KG1 (cell line): ENCODE results near the gene AHCYL2.
A peak's percentile ranks its signal among the peaks of the same experiment; 100 is the strongest.
"Not testable (repeated sequence)": the region's sequence is repeated elsewhere in the genome, so short reads cannot be mapped to it uniquely, and the experiment has no call there.

Experiments
- DNase-seq: peaks from one replicate; lab custom pipeline; 2025; lab: John Stamatoyannopoulos, UW

AHCYL2 gene

GRCh38 chr7:129426482-129426881, 201.7 kb downstream of the AHCYL2 start:
- DNase-seq = no peak

- DNase-seq = no peak
These were observed 202.8 kb downstream of the AHCYL2 start for GRCh38 chr7:129427526-129428045.

- no peak for DNase-seq
These were observed 207.2 kb downstream of the AHCYL2 start for GRCh38 chr7:129431911-129432643.

- DNase-seq = peak; percentile 42
These were observed 209.2 kb downstream of the AHCYL2 start, which contains the start of gene STRIP2 for GRCh38 chr7:129433847-129434674. Gene STRIP2 (plus strand): TSS chr7:129434432. CDS start chr7:129434473, 41 bp downstream.

GRCh38 chr7:129434675-129435318, 210.0 kb downstream of the AHCYL2 start:
- DNase-seq = no peak

- DNase-seq = no peak
These were observed 210.6 kb downstream of the AHCYL2 start for GRCh38 chr7:129435414-129435829.

- no peak for DNase-seq
These were observed 211.6 kb downstream of the AHCYL2 start for GRCh38 chr7:129436335-129436923.

GRCh38 chr7:129437190-129437589, 212.4 kb downstream of the AHCYL2 start:
- no peak for DNase-seq

- DNase-seq = no peak
These were observed 213.5 kb downstream of the AHCYL2 start for GRCh38 chr7:129438281-129438838.

GRCh38 chr7:129438839-129439651, 214.2 kb downstream of the AHCYL2 start:
- DNase-seq = no peak

- no peak for DNase-seq
These were observed 215.3 kb downstream of the AHCYL2 start for GRCh38 chr7:129439963-129440625.

- no peak for DNase-seq
These were observed 218.8 kb downstream of the AHCYL2 start for GRCh38 chr7:129443612-129444011.

- DNase-seq = not testable (repeated sequence)
These were observed 219.9 kb downstream of the AHCYL2 start for GRCh38 chr7:129444776-129445175.

- DNase-seq = not testable (repeated sequence)
These were observed 222.1 kb downstream of the AHCYL2 start for GRCh38 chr7:129446925-129447324.

- not testable (repeated sequence) for DNase-seq
These were observed 222.6 kb downstream of the AHCYL2 start for GRCh38 chr7:129447445-129447844.

GRCh38 chr7:129448608-129449007, 223.8 kb downstream of the AHCYL2 start:
- not testable (repeated sequence) for DNase-seq

- DNase-seq = no peak
These were observed 225.5 kb downstream of the AHCYL2 start for GRCh38 chr7:129450295-129450694.

GRCh38 chr7:129452589-129453231, 227.9 kb downstream of the AHCYL2 start:
- DNase-seq = no peak

GRCh38 chr7:129453510-129454248, 228.8 kb downstream of the AHCYL2 start:
- DNase-seq = no peak
